Ishikawa (cell line): ENCODE measurements around the gene SPRN.

Source experiments
- CEBPB ChIP-seq: IDR thresholded peaks from 2 replicates; pipeline ENCODE4 v1.6.1; 2012
- CREB1 ChIP-seq: IDR thresholded peaks from 2 replicates; pipeline ENCODE4 v1.6.1; 2012; ENCODE audit warnings: low read depth
- EGR1 ChIP-seq: IDR thresholded peaks from 2 replicates; pipeline ENCODE4 v1.6.1; 2012
- EP300 ChIP-seq: IDR thresholded peaks from 2 replicates; pipeline ENCODE4 v1.6.1; 2012; ENCODE audit warnings: borderline replicate concordance
- FOXM1 ChIP-seq: IDR thresholded peaks from 2 replicates; pipeline ENCODE4 v1.6.1; 2012; ENCODE audit warnings: low read depth, borderline replicate concordance
- NFIC ChIP-seq: IDR thresholded peaks from 2 replicates; pipeline ENCODE4 v1.6.1; 2012
- RAD21 ChIP-seq: IDR thresholded peaks from 2 replicates; pipeline ENCODE4 v1.6.1; 2012; ENCODE audit warnings: low read depth
- TAF1 ChIP-seq: IDR thresholded peaks from 2 replicates; pipeline ENCODE4 v1.6.1; 2012; ENCODE audit warnings: low read depth, mild to moderate bottlenecking
- TCF12 ChIP-seq: IDR thresholded peaks from 2 replicates; pipeline ENCODE4 v1.6.1; 2012; ENCODE audit warnings: low read depth
- TEAD4 ChIP-seq: IDR thresholded peaks from 2 replicates; pipeline ENCODE4 v1.6.1; 2012
- YY1 ChIP-seq: IDR thresholded peaks from 2 replicates; pipeline ENCODE4 v1.6.1; 2012; ENCODE audit warnings: low read depth
- ZBTB7A ChIP-seq: IDR thresholded peaks from 2 replicates; pipeline ENCODE4 v1.6.1; 2012; ENCODE audit warnings: low read depth
- TF ChIP-seq, protein P1 (sequence below): IDR thresholded peaks from 2 replicates; pipeline ENCODE4 v1.6.1; 2012
- TF ChIP-seq, protein P2 (sequence below): IDR thresholded peaks from 2 replicates; pipeline ENCODE4 v1.6.1; 2012
- TF ChIP-seq, protein P3 (sequence below): IDR thresholded peaks from 2 replicates; pipeline ENCODE4 v1.6.1; 2012; ENCODE audit warnings: low read depth, mild to moderate bottlenecking

The SPRN gene

DNA sequence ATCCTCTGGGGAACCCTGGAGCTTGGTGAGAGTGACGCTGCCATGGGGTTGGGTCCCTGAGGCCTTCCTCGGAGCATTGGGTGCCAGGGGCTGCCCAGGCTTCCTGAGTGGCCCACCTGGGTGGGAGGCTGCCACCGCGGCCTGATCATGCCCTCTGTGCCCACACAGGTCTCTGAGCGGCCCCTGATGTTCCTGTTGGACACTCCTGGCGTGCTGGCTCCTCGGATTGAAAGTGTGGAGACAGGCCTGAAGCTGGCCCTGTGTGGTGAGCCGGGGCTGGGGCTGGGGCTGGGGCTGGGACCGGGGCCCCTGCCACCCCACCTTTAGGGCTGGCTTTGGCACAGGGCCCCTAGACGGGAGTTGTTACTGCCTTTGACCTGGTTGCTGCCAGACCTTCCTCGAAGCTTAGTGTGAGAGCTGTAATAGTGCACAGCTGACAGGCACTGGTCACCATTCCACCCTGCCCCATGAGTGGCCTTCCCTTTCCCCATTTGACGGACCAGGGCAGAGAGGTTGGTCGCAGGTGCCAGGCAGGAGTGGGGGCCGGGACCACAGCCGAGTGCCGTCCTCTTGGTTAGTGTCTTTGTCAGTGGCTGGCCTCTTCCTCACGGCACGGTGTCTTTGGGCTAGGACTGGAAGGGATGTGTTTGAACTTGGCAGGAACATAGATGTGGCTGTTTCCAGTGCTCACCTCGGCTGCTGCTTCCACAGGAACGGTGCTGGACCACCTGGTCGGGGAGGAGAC lies 22.3 kb downstream of the SPRN start:
- TF ChIP-seq EP300: no peak
- TF ChIP-seq TCF12: no peak

DNA sequence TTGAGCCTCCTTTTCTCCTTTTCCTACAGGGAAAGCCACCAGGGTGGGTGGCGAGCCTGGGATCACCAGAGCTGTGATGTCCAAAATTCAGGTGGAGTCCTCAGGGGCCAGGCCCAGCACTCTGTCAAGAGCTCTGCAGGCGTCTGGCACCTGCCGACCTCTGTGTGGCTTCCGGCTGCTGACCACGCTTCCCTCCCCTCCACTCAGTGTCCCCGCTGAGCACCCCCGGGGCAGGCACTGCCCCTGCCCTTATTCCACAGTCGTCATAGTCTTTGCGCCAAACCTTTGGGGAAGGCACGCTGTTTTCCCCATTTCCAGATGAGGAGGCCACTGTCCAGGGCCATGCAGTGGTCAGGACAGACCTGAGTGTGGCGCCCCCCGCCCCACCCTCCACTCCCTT lies 22.9 kb downstream of the SPRN start:
- TF ChIP-seq TCF12 (no peak), EGR1 (no peak), TEAD4 (no peak), CREB1 (no peak), FOXM1 (no peak), CEBPB (no peak), NFIC (no peak), RAD21 (no peak)
- TF ChIP-seq, protein P1, sequence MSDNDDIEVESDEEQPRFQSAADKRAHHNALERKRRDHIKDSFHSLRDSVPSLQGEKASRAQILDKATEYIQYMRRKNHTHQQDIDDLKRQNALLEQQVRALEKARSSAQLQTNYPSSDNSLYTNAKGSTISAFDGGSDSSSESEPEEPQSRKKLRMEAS: no peak
- TF ChIP-seq, protein P2, sequence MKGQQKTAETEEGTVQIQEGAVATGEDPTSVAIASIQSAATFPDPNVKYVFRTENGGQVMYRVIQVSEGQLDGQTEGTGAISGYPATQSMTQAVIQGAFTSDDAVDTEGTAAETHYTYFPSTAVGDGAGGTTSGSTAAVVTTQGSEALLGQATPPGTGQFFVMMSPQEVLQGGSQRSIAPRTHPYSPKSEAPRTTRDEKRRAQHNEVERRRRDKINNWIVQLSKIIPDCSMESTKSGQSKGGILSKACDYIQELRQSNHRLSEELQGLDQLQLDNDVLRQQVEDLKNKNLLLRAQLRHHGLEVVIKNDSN: no peak

DNA sequence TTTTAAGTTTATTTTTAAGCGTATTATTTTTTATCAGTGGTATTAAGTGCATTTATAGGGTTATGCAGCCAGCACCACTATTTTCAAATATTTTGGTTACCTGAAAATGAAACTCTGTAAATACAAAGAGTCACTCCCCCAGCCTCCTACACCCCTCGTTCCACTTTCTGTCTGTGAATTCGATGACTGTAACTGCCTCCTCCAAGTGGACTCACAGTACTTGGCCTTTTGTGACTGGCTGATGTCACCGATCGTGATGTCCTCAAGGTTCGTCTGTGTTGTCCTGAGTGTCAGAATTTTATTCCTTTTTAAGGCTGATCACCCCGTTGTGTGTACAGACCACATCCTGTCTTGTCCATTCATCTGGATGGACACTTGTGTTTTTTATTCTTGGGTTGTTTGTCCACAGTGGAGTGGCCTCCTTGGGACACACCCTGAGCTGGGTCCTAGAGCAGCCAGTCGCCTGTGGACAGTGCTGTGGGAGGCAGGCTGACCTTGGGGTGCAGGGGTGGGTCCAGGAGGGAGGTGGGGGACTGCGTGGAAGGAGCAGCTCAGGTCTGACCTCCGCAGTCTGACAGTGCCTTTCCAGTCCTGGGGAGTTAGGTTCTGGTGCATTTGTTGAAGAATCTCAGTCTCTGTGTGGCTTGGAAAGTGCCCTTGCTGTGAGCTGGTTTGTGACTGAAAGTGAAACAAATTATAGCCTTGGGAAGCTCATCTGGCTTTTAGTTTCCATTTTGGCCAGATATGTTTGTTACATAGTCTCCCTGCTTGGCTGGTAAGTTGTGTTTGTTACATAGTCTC lies 23.6 kb downstream of the SPRN start:
- TF ChIP-seq, protein P1: no peak
- TF ChIP-seq CEBPB (no peak), YY1 (no peak), NFIC (no peak), TCF12 (no peak), TAF1 (no peak), TEAD4 (no peak), CREB1 (no peak), EP300 (no peak), RAD21 (no peak)

DNA sequence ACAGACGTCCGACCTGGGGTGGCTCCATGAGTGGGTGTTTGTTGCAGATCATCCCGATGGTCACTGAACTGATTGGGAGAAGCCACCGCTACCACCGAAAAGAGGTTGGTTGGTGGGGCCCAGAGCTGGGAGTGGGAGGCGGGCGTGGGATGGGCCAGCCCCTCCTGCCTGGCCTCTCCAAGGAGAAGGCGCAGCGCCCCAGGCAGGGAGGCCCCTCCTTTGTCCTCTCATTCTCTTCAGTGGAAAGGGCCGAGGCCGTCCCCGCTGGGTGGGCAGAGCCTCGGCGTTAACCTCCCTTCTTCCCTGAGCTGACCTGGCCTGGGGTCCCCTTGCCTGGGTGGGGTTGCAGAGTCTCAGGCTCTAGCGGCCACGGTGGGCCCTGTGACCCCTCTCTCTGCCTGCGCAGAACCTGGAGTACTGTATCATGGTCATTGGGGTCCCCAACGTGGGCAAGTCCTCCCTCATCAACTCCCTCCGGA lies 25.3 kb downstream of the SPRN start:
- TF ChIP-seq RAD21 (no peak), CREB1 (no peak), TAF1 (no peak), YY1 (no peak), NFIC (no peak), CEBPB (no peak), EP300 (no peak), FOXM1 (no peak), TEAD4 (no peak), ZBTB7A (no peak), TCF12 (no peak), EGR1 (no peak)
- TF ChIP-seq, protein P3, sequence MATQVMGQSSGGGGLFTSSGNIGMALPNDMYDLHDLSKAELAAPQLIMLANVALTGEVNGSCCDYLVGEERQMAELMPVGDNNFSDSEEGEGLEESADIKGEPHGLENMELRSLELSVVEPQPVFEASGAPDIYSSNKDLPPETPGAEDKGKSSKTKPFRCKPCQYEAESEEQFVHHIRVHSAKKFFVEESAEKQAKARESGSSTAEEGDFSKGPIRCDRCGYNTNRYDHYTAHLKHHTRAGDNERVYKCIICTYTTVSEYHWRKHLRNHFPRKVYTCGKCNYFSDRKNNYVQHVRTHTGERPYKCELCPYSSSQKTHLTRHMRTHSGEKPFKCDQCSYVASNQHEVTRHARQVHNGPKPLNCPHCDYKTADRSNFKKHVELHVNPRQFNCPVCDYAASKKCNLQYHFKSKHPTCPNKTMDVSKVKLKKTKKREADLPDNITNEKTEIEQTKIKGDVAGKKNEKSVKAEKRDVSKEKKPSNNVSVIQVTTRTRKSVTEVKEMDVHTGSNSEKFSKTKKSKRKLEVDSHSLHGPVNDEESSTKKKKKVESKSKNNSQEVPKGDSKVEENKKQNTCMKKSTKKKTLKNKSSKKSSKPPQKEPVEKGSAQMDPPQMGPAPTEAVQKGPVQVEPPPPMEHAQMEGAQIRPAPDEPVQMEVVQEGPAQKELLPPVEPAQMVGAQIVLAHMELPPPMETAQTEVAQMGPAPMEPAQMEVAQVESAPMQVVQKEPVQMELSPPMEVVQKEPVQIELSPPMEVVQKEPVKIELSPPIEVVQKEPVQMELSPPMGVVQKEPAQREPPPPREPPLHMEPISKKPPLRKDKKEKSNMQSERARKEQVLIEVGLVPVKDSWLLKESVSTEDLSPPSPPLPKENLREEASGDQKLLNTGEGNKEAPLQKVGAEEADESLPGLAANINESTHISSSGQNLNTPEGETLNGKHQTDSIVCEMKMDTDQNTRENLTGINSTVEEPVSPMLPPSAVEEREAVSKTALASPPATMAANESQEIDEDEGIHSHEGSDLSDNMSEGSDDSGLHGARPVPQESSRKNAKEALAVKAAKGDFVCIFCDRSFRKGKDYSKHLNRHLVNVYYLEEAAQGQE: no peak
- TF ChIP-seq, protein P2: no peak
- TF ChIP-seq, protein P1: no peak

DNA sequence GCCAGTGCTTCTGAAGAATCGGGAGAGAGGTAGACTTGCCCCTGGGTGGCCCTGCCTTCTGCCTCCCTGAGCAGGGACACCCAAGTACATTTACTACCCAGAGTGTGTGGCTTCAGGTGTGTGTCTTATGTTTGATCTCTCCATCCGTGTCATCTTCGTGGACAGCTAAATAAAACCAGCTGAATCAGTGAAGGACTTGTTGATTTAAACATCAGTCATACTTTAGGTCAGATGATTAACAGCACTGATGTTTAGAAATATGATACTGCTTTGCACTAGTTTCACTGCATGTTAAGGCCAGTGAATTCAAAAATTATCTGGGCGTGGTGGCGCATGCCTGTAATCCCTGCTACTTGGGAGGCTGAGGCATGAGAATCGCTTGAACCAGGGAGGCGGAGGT lies 26.5 kb downstream of the SPRN start:
- no peak for TF ChIP-seq ZBTB7A
- no peak for TF ChIP-seq EP300
- no peak for TF ChIP-seq TCF12
- TF ChIP-seq, protein P3: no peak
- TF ChIP-seq RAD21: no peak
- TF ChIP-seq YY1: no peak
- TF ChIP-seq NFIC: no peak
- TF ChIP-seq FOXM1: no peak
- TF ChIP-seq, protein P1: no peak
- no peak for TF ChIP-seq CREB1
- TF ChIP-seq TAF1: no peak
- TF ChIP-seq, protein P2: no peak
- TF ChIP-seq TEAD4: no peak
- no peak for TF ChIP-seq CEBPB
- TF ChIP-seq EGR1: no peak
